Measurements from ENCODE around the gene SLC25A46.

- TF ChIP-seq CTCF (IDR thresholded peaks at IDR 0.05; ENCODE audit: insufficient read depth, low read length, poor library complexity, severe bottlenecking) (no peak), EZH2phosphoT487 (conservative IDR thresholded peaks at IDR 0.05; ENCODE audit: low read length) (no peak)
These were observed 13.3 kb downstream of the SLC25A46 start for GRCh38 chr5:110751902-110752762.
